HL-60/S4 treated with retinoic acid at 250 ng/mL for 4 days and 3 days (cell line): Measurements from ENCODE around the gene UPP1.
"Not testable (repeated sequence)": the region's sequence is repeated elsewhere in the genome, so short reads cannot be mapped to it uniquely, and the experiment has no call there.

Experiments used
- in situ Hi-C: fragments of 300-500 bp; cut with MboI; formaldehyde crosslinking; loops from 2 replicates; pipeline ENCODE4 v1.7.0; 2022; ENCODE audit warnings: low sequenced_read_pairs

The UPP1 gene

GRCh38 chr7:48089046-48090003 is at the start of gene UPP1:
TSS of gene UPP1 (plus strand) at chr7:48089265. CDS start at chr7:48094784, 5,519 bp downstream.
- in situ Hi-C loops = loop anchor here (10.0 kb wide), 1 partner anchor 105 kb away; no protein-coding TSS in a partner anchor

- in situ Hi-C loops = no loop called here
These were observed 48.0 kb upstream of the UPP1 start for GRCh38 chr7:48040944-48041652.

GRCh38 chr7:48041653-48041970 is 47.5 kb upstream of the UPP1 start:
- in situ Hi-C loops = no loop called here

- in situ Hi-C loops = no loop called here
These were observed 46.8 kb upstream of the UPP1 start for GRCh38 chr7:48042216-48042615.

GRCh38 chr7:48042636-48043035 is 46.4 kb upstream of the UPP1 start:
- in situ Hi-C loops = no loop called here

- in situ Hi-C loops = no loop called here
These were observed 43.8 kb upstream of the UPP1 start for GRCh38 chr7:48045195-48045765.

- in situ Hi-C loops = no loop called here
These were observed 42.6 kb upstream of the UPP1 start for GRCh38 chr7:48046458-48046857.

- in situ Hi-C loops = no loop called here
These were observed 41.0 kb upstream of the UPP1 start for GRCh38 chr7:48048113-48048512.

- in situ Hi-C loops = no loop called here
These were observed 39.2 kb upstream of the UPP1 start for GRCh38 chr7:48049850-48050249.

- in situ Hi-C loops = no loop called here
These were observed 36.3 kb upstream of the UPP1 start for GRCh38 chr7:48052748-48053147.

GRCh38 chr7:48053736-48054135 is 35.3 kb upstream of the UPP1 start:
- in situ Hi-C loops = no loop called here

GRCh38 chr7:48058990-48059389 is 30.1 kb upstream of the UPP1 start:
- in situ Hi-C loops = no loop called here

GRCh38 chr7:48059706-48060105 is 29.4 kb upstream of the UPP1 start:
- in situ Hi-C loops = no loop called here

- in situ Hi-C loops = no loop called here
These were observed 25.1 kb upstream of the UPP1 start for GRCh38 chr7:48063985-48064384.

- in situ Hi-C loops = no loop called here
These were observed 21.6 kb upstream of the UPP1 start for GRCh38 chr7:48067475-48067874.

- in situ Hi-C loops = no loop called here
These were observed 14.8 kb upstream of the UPP1 start for GRCh38 chr7:48074204-48074654.

GRCh38 chr7:48077423-48077822 is 11.6 kb upstream of the UPP1 start:
- in situ Hi-C loops = no loop called here

GRCh38 chr7:48078470-48078869 is 10.6 kb upstream of the UPP1 start:
- in situ Hi-C loops = no loop called here

GRCh38 chr7:48082378-48082777 is 6.7 kb upstream of the UPP1 start:
- in situ Hi-C loops = not testable (repeated sequence)

GRCh38 chr7:48083114-48083830 is 5.8 kb upstream of the UPP1 start:
- in situ Hi-C loops = no loop called here
